Suprapubic skin (tissue), 4 donors: Measurements from ENCODE around the gene LPAR3. TPM values are rescaled to one million over a fixed set of nuclear protein-coding genes. Genes with fewer than 3 reads are reported as not detected.

Source experiments
- DNase-seq, 2 donors: peaks; one replicate each; pipeline ENCODE4 v3.0.0-alpha.2; 2019; ENCODE audit warnings: low spot score in 2 of 2
- H3K27ac ChIP-seq: fragments of 200-600 bp; sonication (generic); one replicate; pipeline ENCODE4 v1.5.1; 2019
- H3K27me3 ChIP-seq: fragments of 200-600 bp; sonication (generic); one replicate; pipeline ENCODE4 v1.5.1; 2019
- H3K36me3 ChIP-seq: fragments of 200-600 bp; sonication (generic); one replicate; pipeline ENCODE4 v1.5.1; 2019
- H3K4me1 ChIP-seq: fragments of 200-600 bp; sonication (generic); one replicate; pipeline ENCODE4 v1.5.1; 2019
- H3K4me3 ChIP-seq: fragments of 200-600 bp; sonication (generic); one replicate; pipeline ENCODE4 v1.5.1; 2019; ENCODE audit warnings: mild to moderate bottlenecking
- H3K9me3 ChIP-seq: fragments of 200-600 bp; sonication (generic); one replicate; pipeline ENCODE4 v1.5.1; 2019
- CTCF ChIP-seq, 2 donors: fragments of 200-600 bp in 1 of 2; fragments of 450-650 bp in 1 of 2; sonication (generic) in 1 of 2; IDR thresholded peaks; one replicate each; pipeline ENCODE4 v1.5.1; 2016 to 2019; ENCODE audit warnings: antibody characterized with exemption in 2 of 2, mild to moderate bottlenecking in 1 of 2, moderate library complexity in 1 of 2
- EP300 ChIP-seq: sonication (generic); formaldehyde crosslinking; IDR thresholded peaks from one replicate; pipeline ENCODE4 v1.6.1; 2017; ENCODE audit warnings: antibody characterized with exemption
- POLR2A ChIP-seq, 2 donors: fragments of 450-650 bp; IDR thresholded peaks; one replicate each; pipeline ENCODE4 v1.6.1; 2017; ENCODE audit warnings: antibody characterized with exemption in 2 of 2, mild to moderate bottlenecking in 2 of 2, moderate library complexity in 2 of 2
- POLR2AphosphoS5 ChIP-seq, 3 donors: sonication (generic); formaldehyde crosslinking; IDR thresholded peaks; one replicate each; pipeline ENCODE4 v1.6.1; 2017; ENCODE audit warnings: antibody characterized with exemption in 3 of 3
- WGBS: methylation state at CpG from one replicate; pipeline ENCODE4 v1.1.5; 2018; 5-methylcytosine and 5-hydroxymethylcytosine counted together
- total RNA-seq, 4 donors: library from RNA; depleted of rRNA; stranded (reverse); fragments of >200 nt; gene quantifications; one replicate each; pipeline ENCODE4 v1.1.0, GENCODE V29; 2016

LPAR3 gene
- total RNA-seq, 4 donors from 2014 or later = 13.9 to 25.1 (median 17.7) TPM

DNA sequence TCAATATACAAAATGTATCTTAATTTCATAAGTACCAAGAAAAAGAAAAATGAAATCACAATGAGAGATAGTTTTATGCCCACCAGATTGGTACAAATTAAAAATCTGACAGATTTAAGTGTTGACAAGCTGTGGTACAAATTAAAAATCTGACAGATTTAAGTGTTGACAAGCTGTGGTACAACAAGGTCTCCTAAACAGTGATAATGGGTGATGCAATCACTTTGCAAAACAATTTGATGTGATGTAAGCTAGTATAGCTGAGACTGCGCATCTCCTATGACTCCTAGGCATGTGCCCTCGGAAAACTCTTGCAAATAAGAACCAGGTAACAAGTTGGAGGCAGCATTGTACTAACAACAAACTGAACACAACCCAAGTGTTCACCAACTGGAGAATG is 100.6 kb downstream of the LPAR3 start:
- no peak for DNase-seq
- peaks cover 6% of the 10 kb centered on the region for H3K9me3 ChIP-seq
- TF ChIP-seq POLR2AphosphoS5 (IDR thresholded peaks at IDR 0.05) (no peak), CTCF (IDR thresholded peaks at IDR 0.05) (no peak), EP300 (no peak), POLR2A (IDR thresholded peaks at IDR 0.05) (no peak)
- no peaks in the 10 kb centered on the region for H3K27me3 ChIP-seq
- no peaks in the 10 kb centered on the region for H3K4me1 ChIP-seq
- no peaks in the 10 kb centered on the region for H3K36me3 ChIP-seq
- H3K4me3 ChIP-seq = no peak overlapping the region
- no peak overlapping the region for H3K27ac ChIP-seq
- WGBS = 94% methylated on average over 2 of the region's 2 CpGs

GRCh38 chr1:84789014-84789413 is 104.0 kb downstream of the LPAR3 start:
- DNase-seq = no peak
- WGBS = 68% methylated on average over 3 of the region's 3 CpGs
- Histone ChIP-seq H3K36me3 (no peaks in the 10 kb centered on the region), H3K27me3 (no peaks in the 10 kb centered on the region), H3K9me3 (peaks cover 6% of the 10 kb centered on the region), H3K4me1 (no peaks in the 10 kb centered on the region), H3K4me3 (no peak overlapping the region), H3K27ac (no peak overlapping the region)
- TF ChIP-seq EP300 = no peak
- TF ChIP-seq POLR2AphosphoS5 (IDR thresholded peaks at IDR 0.05) = no peak
- TF ChIP-seq POLR2A (IDR thresholded peaks at IDR 0.05) = no peak
- TF ChIP-seq CTCF (IDR thresholded peaks at IDR 0.05) = no peak

DNA sequence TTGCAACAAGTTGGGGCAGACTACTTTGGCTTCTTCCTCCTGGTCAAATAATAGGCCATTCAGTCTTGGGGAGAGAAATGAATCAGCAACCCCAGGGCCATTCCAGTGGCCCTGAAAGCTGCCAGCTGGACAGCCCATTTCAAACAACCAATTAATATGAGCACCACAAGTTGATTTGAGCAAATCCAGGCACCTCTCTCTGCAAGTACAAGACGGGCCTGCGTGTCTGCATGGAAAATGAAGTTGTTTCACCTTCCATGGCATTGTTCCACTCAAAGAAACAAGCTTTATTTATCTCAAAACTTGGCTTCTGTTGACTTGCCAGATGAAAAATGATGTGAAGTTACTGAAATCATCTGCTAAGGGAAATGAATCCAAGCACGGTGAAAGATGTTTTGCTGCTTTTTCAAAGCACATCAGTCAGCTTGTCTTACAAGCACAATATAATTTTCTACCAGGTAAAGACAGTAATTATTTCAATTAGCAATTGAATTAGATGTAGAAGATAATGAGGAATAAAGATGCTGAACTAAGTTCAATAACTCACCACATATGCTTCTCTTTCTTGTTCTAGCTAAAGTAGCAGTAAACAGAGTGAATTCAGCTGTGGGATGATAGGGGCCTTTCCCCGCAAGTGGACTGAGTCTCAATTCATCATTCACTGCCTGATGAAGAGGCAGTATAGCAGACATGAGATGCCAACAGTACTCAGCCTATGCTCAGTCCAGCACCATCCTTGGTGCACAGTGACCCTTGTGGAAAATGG is 107.6 kb downstream of the LPAR3 start:
- DNase-seq = no peak

DNA sequence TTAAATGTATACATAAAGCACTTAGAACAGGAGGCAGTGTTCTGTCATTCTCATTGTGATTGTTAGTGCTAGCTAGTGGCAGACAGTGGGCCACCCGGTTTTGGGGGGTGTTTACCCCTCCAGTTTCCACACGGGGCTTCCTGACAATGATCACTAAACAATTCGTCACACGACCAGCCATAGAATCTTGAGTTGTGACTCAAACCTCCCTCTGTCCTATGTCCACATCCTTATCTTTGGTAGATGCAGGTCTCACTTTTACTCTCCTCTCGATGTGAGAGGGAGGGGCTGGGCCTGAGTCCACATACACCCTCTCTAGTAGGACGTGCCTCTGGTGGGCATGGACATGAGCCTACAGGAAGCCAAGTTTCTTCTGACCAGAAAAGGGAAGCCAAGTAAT is 110.1 kb downstream of the LPAR3 start:
- Histone ChIP-seq H3K36me3 (no peaks in the 10 kb centered on the region), H3K4me1 (no peaks in the 10 kb centered on the region), H3K4me3 (no peak overlapping the region), H3K9me3 (no peaks in the 10 kb centered on the region), H3K27ac (no peak overlapping the region), H3K27me3 (no peaks in the 10 kb centered on the region)
- WGBS = 80% methylated on average over 6 of the region's 6 CpGs
- no peak for DNase-seq
- TF ChIP-seq EP300 (no peak), POLR2AphosphoS5 (IDR thresholded peaks at IDR 0.05) (no peak), CTCF (IDR thresholded peaks at IDR 0.05) (no peak), POLR2A (IDR thresholded peaks at IDR 0.05) (no peak)

More for the DNA sequence above, 107.6 kb downstream of the LPAR3 start:
- H3K9me3 ChIP-seq = no peaks in the 10 kb centered on the region
- H3K36me3 ChIP-seq = no peaks in the 10 kb centered on the region
- 59% methylated on average over 4 of the region's 4 CpGs for WGBS
- no peak overlapping the region for H3K27ac ChIP-seq
- TF ChIP-seq POLR2AphosphoS5 (IDR thresholded peaks at IDR 0.05) (no peak), EP300 (no peak), CTCF (IDR thresholded peaks at IDR 0.05) (no peak), POLR2A (IDR thresholded peaks at IDR 0.05) (no peak)
- no peaks in the 10 kb centered on the region for H3K27me3 ChIP-seq
- no peak overlapping the region for H3K4me3 ChIP-seq
- H3K4me1 ChIP-seq = no peaks in the 10 kb centered on the region

DNA sequence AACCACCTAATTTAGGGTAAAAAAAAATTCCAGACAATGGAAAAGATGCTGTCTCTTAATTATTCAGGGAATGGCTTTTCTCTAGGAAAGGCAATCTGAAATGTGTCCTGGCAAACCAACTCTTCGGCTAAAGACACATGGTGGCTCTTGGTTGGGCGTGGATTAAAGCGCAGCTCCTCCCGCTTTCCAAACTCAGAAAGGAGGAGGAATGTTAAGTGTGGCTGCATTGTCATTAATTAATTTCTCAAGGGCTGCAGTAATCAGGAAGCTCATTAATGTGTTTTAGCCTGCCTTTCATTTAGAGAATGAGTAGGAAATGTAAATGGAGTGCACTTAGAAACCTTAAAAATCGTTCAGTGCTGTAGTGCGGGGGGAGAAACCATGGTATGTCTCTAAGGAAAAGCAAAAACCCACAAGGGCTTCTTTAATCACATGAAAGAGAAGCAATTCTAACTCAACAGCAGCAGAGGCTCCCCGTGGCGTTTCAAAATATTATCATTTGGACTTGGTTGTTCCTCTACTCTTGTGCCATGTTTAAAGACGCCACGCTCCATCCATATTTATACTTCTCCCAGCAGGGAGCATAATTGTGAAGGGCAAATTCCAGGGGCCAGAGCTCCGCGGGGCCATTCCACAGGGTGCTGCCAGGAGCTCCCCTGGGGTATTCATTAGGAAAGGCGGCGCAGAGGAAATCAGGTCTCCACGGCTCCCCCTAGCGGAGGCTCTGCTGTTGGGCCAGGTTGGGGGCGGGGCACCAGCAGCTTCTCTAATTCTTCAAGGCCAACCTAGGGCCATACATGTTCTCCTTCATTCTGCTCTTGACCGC is 110.8 kb downstream of the LPAR3 start:
- WGBS = 62% methylated on average over 13 of the region's 18 CpGs
- no peaks in the 10 kb centered on the region for H3K36me3 ChIP-seq
- no peaks in the 10 kb centered on the region for H3K4me1 ChIP-seq
- H3K27ac ChIP-seq = no peak overlapping the region
- no peak overlapping the region for H3K4me3 ChIP-seq
- no peaks in the 10 kb centered on the region for H3K9me3 ChIP-seq
- H3K27me3 ChIP-seq = no peaks in the 10 kb centered on the region
- TF ChIP-seq POLR2A (IDR thresholded peaks at IDR 0.05) = no peak
- TF ChIP-seq POLR2AphosphoS5 (IDR thresholded peaks at IDR 0.05) = no peak
- no peak for TF ChIP-seq EP300
- peak; percentile 11 to 59 for TF ChIP-seq CTCF (IDR thresholded peaks at IDR 0.05)
- no peak for DNase-seq
